ENCODE data around the gene CSH2.

DNA sequence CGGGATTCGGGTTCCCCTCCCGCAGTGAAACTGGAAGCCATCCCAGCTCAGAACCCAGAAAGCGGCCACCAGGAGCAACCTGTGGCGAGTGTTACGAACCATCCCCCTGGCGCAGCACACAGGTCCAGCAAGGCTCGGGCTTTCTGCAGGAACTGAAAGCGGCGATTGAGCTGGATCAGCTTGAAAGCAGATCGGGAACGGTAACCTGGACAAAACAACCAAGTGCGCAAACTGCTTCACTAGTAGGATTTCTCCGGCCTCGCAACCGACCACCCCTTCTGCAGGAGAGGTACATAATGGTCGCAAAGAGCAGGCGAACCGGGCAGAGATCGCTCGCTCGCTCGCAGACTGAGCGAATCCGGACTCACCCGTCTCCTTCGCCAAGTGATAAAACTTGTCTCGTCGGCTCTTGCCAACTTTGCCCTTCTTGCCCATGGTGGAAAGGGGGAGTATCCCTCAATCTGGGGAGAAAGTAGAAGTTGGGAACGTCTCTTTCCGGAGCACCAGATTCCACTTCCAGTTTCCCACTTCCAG is 46.9 kb downstream of the CSH2 start:
- TF ChIP-seq, protein P1, sequence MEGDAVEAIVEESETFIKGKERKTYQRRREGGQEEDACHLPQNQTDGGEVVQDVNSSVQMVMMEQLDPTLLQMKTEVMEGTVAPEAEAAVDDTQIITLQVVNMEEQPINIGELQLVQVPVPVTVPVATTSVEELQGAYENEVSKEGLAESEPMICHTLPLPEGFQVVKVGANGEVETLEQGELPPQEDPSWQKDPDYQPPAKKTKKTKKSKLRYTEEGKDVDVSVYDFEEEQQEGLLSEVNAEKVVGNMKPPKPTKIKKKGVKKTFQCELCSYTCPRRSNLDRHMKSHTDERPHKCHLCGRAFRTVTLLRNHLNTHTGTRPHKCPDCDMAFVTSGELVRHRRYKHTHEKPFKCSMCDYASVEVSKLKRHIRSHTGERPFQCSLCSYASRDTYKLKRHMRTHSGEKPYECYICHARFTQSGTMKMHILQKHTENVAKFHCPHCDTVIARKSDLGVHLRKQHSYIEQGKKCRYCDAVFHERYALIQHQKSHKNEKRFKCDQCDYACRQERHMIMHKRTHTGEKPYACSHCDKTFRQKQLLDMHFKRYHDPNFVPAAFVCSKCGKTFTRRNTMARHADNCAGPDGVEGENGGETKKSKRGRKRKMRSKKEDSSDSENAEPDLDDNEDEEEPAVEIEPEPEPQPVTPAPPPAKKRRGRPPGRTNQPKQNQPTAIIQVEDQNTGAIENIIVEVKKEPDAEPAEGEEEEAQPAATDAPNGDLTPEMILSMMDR (IDR thresholded peaks at IDR 0.05; ENCODE audit: insufficient read depth, low read length): no peak
- TF ChIP-seq POLR2AphosphoS5 (IDR thresholded peaks at IDR 0.05; ENCODE audit: low read depth) (no peak), SPI1 (IDR thresholded peaks at IDR 0.05; ENCODE audit: borderline replicate concordance, low read depth) (no peak)
- TF ChIP-seq, protein P2, sequence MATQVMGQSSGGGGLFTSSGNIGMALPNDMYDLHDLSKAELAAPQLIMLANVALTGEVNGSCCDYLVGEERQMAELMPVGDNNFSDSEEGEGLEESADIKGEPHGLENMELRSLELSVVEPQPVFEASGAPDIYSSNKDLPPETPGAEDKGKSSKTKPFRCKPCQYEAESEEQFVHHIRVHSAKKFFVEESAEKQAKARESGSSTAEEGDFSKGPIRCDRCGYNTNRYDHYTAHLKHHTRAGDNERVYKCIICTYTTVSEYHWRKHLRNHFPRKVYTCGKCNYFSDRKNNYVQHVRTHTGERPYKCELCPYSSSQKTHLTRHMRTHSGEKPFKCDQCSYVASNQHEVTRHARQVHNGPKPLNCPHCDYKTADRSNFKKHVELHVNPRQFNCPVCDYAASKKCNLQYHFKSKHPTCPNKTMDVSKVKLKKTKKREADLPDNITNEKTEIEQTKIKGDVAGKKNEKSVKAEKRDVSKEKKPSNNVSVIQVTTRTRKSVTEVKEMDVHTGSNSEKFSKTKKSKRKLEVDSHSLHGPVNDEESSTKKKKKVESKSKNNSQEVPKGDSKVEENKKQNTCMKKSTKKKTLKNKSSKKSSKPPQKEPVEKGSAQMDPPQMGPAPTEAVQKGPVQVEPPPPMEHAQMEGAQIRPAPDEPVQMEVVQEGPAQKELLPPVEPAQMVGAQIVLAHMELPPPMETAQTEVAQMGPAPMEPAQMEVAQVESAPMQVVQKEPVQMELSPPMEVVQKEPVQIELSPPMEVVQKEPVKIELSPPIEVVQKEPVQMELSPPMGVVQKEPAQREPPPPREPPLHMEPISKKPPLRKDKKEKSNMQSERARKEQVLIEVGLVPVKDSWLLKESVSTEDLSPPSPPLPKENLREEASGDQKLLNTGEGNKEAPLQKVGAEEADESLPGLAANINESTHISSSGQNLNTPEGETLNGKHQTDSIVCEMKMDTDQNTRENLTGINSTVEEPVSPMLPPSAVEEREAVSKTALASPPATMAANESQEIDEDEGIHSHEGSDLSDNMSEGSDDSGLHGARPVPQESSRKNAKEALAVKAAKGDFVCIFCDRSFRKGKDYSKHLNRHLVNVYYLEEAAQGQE (IDR thresholded peaks at IDR 0.05; ENCODE audit: insufficient replicate concordance, low read depth): no peak

All from HL-60 (cell line).